Measurements from ENCODE around the gene PDE8A. TPM values are rescaled to one million over a fixed set of nuclear protein-coding genes. Genes with fewer than 3 reads are reported as not detected.
A peak's percentile ranks its signal among the peaks of the same experiment; 100 is the strongest.

PDE8A gene
- total RNA-seq, 1 donor = 30.4 TPM

DNA sequence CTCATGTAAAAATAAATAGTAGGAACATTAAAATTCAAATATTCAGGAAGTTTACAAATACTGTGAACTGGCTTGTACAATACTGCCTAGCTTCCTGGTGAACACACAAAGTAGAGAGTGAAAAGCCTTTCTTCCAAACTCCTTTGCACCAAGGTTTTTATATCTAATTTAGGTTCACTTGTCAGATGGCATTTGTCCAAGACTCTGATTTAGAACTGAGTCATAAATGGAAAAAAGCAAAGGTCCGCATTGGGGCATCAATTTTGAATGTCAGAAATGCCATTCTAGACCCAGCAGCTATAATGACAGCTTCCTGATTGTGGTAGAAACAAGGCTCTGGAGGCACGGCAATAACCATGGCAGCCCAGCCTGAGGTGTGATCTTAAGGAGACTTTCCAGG lies 160.7 kb downstream of the PDE8A start:
- Histone ChIP-seq H3K9me3 (ENCODE audit: low read depth, low read length) (no peaks in the 10 kb centered on the region), H4K20me1 (ENCODE audit: insufficient read depth, low read length) (no peaks in the 10 kb centered on the region), H3K36me3 (ENCODE audit: insufficient read depth, low read length) (peaks cover 20% of the 10 kb centered on the region), H3K4me3 (ENCODE audit: insufficient read depth, low read length) (no peak overlapping the region), H3K27ac (ENCODE audit: low read depth, low read length) (no peak overlapping the region), H3K4me1 (ENCODE audit: insufficient read depth, low read length) (peaks cover 10% of the 10 kb centered on the region), H3K79me2 (ENCODE audit: insufficient read depth, low read length) (no peaks in the 10 kb centered on the region), H2AFZ (ENCODE audit: low read length) (no peak overlapping the region), H3K27me3 (ENCODE audit: insufficient read depth, low read length) (no peaks in the 10 kb centered on the region), H3K4me2 (ENCODE audit: insufficient read depth, low read length) (no peak overlapping the region)
- no peak for TF ChIP-seq CTCF (IDR thresholded peaks at IDR 0.05; ENCODE audit: extremely low read depth, low read depth, low read length)
- DNase-seq (ENCODE audit: insufficient read length, low spot score, missing footprints) = peak; percentile 67

DNA sequence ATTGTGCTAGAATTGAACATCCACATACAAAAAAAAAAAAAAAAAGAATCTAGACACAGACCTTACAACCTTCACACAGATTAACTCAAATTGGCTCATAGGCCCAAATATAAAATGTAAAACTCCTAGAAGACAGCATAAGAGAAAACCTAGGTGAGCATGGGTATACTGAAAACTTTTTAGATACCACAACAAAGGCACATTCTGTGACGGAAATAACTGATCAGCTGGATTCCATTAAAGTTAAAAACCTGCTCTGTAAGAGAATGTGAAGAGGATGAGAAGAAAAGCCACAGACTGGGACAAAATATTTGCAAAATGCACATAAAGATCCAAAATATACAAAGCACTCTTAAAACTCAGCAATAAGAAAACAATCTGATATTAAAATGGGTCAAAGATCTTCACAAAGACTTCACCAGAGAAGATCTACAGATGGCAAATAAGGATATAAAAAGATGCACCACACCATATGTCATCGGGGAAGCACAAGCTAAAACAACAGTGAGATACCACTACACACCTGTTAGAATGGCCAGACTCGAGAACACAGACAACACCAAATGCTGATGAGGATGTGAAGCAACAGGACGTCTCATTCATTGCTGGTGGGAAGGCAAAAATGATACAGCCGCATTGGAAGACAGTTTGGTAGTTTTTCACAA lies 167.9 kb downstream of the PDE8A start:
- no peak overlapping the region for H3K4me2 ChIP-seq (ENCODE audit: insufficient read depth, low read length)
- DNase-seq (ENCODE audit: insufficient read length, low spot score, missing footprints) = no peak
- H3K4me1 ChIP-seq (ENCODE audit: insufficient read depth, low read length) = no peaks in the 10 kb centered on the region
- H3K27ac ChIP-seq (ENCODE audit: low read depth, low read length) = no peak overlapping the region
- peaks cover 3% of the 10 kb centered on the region for H3K27me3 ChIP-seq (ENCODE audit: insufficient read depth, low read length)
- H4K20me1 ChIP-seq (ENCODE audit: insufficient read depth, low read length) = no peaks in the 10 kb centered on the region
- H3K36me3 ChIP-seq (ENCODE audit: insufficient read depth, low read length) = no peaks in the 10 kb centered on the region
- no peak overlapping the region for H3K4me3 ChIP-seq (ENCODE audit: insufficient read depth, low read length)
- no peaks in the 10 kb centered on the region for H3K9me3 ChIP-seq (ENCODE audit: low read depth, low read length)
- no peaks in the 10 kb centered on the region for H3K79me2 ChIP-seq (ENCODE audit: insufficient read depth, low read length)
- H2AFZ ChIP-seq (ENCODE audit: low read length) = no peak overlapping the region
- no peak for TF ChIP-seq CTCF (IDR thresholded peaks at IDR 0.05; ENCODE audit: extremely low read depth, low read depth, low read length)

- H2AFZ ChIP-seq (ENCODE audit: low read length) = no peak overlapping the region
- no peaks in the 10 kb centered on the region for H3K9me3 ChIP-seq (ENCODE audit: low read depth, low read length)
- TF ChIP-seq CTCF (IDR thresholded peaks at IDR 0.05; ENCODE audit: extremely low read depth, low read depth, low read length) = no peak
- H3K4me1 ChIP-seq (ENCODE audit: insufficient read depth, low read length) = no peaks in the 10 kb centered on the region
- H3K79me2 ChIP-seq (ENCODE audit: insufficient read depth, low read length) = no peaks in the 10 kb centered on the region
- H3K4me3 ChIP-seq (ENCODE audit: insufficient read depth, low read length) = no peak overlapping the region
- H3K27me3 ChIP-seq (ENCODE audit: insufficient read depth, low read length) = peaks cover 3% of the 10 kb centered on the region
- DNase-seq (ENCODE audit: insufficient read length, low spot score, missing footprints) = no peak
- no peaks in the 10 kb centered on the region for H4K20me1 ChIP-seq (ENCODE audit: insufficient read depth, low read length)
- H3K4me2 ChIP-seq (ENCODE audit: insufficient read depth, low read length) = no peak overlapping the region
- no peaks in the 10 kb centered on the region for H3K36me3 ChIP-seq (ENCODE audit: insufficient read depth, low read length)
- H3K27ac ChIP-seq (ENCODE audit: low read depth, low read length) = no peak overlapping the region
Measured at GRCh38 chr15:85150130-85150480, 168.4 kb downstream of the PDE8A start.

DNA sequence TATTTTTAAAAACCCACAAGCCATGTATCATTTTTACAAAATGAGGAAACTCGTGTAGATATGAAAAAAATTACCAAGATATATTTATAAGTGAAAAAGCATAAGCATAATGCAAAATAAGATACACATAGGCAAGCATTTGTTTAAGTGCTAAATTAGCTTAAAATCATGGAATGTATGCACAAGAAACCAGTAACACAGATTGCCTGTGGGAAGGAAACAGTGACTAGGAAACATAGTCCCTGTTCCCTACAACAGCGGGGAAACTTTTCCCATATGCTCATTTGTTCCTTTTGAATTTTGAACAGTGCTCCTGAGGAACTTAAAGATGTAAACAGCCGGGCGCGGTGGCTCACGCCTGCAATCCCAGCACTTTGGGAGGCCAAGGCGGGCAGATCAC lies 169.5 kb downstream of the PDE8A start:
- H3K36me3 ChIP-seq (ENCODE audit: insufficient read depth, low read length) = no peaks in the 10 kb centered on the region
- no peaks in the 10 kb centered on the region for H3K79me2 ChIP-seq (ENCODE audit: insufficient read depth, low read length)
- TF ChIP-seq CTCF (IDR thresholded peaks at IDR 0.05; ENCODE audit: extremely low read depth, low read depth, low read length) = no peak
- no peak overlapping the region for H2AFZ ChIP-seq (ENCODE audit: low read length)
- no peaks in the 10 kb centered on the region for H3K9me3 ChIP-seq (ENCODE audit: low read depth, low read length)
- H3K4me1 ChIP-seq (ENCODE audit: insufficient read depth, low read length) = no peaks in the 10 kb centered on the region
- peaks cover 3% of the 10 kb centered on the region for H3K27me3 ChIP-seq (ENCODE audit: insufficient read depth, low read length)
- no peak overlapping the region for H3K4me3 ChIP-seq (ENCODE audit: insufficient read depth, low read length)
- H3K27ac ChIP-seq (ENCODE audit: low read depth, low read length) = no peak overlapping the region
- DNase-seq (ENCODE audit: insufficient read length, low spot score, missing footprints) = no peak
- H3K4me2 ChIP-seq (ENCODE audit: insufficient read depth, low read length) = no peak overlapping the region
- no peaks in the 10 kb centered on the region for H4K20me1 ChIP-seq (ENCODE audit: insufficient read depth, low read length)
